Inflammatory macrophage (primary cell): ENCODE results near the gene ANO9.

Experiments used
- DNase-seq, 2 donors: peaks; one replicate each; pipeline ENCODE4 v3.0.0-alpha.2; 2020 to 2022
- total RNA-seq, 18 experiments: gene quantifications; one replicate each; lab custom pipeline; 2026; ENCODE audit warnings: mixed read lengths in 6 of 18, inconsistent platforms in 2 of 18; lab: John Stamatoyannopoulos, UW

ANO9 gene, protein sequence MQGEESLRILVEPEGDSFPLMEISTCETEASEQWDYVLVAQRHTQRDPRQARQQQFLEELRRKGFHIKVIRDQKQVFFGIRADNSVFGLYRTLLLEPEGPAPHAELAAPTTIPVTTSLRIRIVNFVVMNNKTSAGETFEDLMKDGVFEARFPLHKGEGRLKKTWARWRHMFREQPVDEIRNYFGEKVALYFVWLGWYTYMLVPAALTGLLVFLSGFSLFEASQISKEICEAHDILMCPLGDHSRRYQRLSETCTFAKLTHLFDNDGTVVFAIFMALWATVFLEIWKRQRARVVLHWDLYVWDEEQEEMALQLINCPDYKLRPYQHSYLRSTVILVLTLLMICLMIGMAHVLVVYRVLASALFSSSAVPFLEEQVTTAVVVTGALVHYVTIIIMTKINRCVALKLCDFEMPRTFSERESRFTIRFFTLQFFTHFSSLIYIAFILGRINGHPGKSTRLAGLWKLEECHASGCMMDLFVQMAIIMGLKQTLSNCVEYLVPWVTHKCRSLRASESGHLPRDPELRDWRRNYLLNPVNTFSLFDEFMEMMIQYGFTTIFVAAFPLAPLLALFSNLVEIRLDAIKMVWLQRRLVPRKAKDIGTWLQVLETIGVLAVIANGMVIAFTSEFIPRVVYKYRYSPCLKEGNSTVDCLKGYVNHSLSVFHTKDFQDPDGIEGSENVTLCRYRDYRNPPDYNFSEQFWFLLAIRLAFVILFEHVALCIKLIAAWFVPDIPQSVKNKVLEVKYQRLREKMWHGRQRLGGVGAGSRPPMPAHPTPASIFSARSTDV
- 0 to 0.73 (median 0.13) reads per million in 18 experiments for total RNA-seq

DNA sequence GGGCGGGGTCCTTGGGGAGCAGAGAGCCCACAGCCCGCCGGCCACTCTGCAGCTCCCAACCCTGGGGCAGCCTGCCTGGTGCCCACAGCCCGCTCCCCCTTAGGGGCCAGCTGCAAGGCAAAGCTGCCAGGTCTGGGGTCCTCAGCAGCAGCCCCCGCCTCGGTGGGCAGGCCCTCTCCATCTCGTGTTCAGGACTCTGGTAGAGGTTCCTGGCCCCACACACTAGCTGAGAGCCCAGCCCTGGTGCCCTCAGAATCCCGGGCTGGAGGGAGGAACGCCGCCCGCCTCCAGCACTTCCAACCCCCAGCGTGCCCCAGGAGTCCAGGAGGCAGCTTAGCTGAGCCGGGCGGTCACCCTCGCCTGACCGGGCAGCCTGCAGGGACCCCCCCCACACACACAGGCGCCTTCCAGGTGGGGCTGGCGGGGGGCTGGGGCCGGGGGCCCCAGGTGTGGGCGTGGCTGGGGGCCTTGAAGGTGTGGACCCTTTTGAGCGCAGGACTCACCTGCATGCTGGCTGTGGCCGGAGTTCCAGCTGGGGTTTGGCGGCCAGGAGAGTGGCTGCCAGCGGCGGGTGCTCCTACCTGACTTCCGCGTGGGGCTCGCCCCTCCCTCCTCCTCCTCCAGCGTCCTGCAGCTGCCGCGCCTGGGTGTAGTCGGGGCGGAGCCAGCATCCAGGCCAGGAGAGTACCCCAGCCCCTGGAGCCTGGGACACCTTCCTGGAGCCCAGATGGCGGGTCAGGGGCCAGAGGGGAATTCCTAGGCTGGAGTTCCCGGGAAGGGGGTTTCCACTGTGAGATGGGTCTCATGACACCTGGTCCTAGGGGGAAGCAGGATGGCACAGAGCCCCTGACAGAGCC, at the start of gene ANO9:
ANO9 (minus strand) TSS at position 594 of the 857 bp plus-strand sequence; CDS start at position 509, 85 bp downstream.
- DNase-seq, result no peak

DNA sequence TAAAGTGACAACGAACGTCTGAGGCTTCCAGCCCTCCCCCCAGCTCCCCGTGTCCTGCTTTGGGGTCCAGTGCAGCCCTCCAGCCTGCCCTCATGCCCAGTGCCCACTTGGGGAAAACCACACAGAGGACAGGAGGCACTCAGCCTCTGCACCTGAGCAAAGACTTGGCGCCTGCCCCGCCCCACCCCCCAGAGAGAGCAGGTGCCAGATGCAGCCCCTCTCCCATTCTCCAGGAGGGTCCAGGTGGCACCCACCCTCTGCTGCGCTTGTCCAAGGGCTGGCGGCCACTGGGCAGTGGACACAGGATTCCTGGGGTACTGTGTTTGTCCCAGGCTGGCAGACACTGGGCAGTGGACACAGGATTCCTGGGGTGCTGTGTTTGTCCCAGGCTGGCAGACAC, 49.5 kb upstream of the ANO9 start:
- DNase-seq, result no peak

DNA sequence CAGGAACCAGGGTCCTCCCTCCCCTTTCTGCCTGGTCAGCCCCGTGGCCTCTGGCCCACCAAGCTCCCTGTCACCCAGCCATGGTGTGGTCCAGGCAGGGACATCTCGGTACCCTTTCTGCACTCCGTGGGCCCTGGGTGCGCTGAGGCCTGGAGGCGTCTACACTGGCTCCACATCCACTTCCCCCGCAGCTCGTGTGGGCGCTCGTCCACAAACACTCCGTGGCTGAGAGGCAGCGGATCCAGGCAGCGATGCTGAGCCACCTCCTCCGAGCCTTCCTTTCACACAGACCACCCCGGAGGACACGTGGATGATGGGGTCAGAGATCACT, 49.1 kb upstream of the ANO9 start:
- no peak for DNase-seq

DNA sequence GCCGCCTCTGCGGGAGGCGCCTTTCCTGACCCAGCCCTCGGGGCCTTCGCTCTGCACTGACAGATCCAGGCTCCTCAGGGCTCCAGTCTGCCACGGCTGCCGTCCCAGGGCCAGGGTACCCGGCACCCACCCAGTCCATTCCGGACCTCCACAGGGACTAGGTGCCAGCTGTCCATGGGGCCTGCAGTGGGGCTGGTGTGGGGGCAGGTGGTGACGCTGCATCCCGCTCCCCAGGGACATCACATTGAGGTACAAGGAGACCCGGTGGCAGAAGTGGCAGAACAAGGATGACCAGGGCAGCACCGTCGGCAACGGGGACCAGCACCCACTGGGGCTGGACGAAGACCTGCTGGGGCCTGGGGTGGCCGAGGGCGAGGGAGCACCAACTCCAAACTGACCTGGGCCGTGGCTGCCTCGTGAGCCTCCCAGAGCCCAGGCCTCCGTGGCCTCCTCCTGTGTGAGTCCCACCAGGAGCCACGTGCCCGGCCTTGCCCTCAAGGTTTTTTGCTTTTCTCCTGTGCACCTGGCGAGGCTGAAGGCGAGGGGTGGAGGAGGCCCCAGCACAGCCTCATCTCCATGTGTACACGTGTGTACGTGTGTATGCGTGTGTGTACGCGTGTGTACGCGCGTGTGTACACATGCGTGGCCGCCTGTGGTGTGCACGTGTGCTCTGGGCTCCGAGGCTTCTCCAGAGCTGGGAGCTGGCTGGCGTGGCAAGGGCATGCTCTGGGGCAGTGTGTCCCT, 48.5 kb upstream of the ANO9 start:
- no peak for DNase-seq

DNA sequence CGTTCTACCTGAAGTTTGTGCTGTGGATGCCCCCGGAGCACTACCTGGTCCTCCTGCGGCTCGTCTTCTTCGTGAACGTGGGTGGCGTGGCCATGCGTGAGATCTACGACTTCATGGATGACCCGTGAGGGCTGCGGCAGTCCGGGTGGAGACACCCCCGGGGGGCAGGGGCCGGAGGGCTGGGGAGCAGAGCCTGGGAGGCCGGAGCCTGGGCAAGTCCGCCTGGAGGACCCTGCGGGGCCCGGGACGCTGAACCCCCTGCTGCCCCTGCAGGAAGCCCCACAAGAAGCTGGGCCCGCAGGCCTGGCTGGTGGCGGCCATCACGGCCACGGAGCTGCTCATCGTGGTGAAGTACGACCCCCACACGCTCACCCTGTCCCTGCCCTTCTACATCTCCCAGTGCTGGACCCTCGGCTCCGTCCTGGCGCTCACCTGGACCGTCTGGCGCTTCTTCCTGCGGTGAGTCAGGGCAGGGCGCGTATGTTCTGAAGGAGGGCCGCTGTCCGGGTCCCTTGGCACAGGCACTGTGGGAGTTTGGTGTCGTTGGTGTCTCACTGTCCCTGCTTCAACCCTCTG, 47.9 kb upstream of the ANO9 start:
- DNase-seq, result no peak

DNA sequence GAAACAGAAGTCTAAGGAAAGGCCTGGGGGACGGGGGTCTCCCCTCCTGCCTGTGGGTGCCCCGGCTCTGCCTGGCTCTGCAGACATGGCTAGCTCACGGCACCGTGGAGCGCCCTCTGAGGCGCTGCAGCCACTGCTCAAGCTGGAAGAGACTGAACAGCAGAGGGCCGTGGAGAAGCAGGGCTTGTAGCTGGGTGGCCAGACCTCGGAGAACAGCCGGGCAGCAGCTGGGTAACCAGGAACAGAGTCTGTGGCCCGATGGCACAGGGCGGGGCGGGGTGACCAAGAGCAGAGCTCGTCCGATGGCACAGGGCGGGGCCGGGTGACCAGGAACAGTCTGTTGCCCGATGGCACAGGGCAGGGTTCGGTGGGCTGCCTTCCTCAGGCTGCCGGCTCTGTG, 47.2 kb upstream of the ANO9 start:
- no peak for DNase-seq

DNA sequence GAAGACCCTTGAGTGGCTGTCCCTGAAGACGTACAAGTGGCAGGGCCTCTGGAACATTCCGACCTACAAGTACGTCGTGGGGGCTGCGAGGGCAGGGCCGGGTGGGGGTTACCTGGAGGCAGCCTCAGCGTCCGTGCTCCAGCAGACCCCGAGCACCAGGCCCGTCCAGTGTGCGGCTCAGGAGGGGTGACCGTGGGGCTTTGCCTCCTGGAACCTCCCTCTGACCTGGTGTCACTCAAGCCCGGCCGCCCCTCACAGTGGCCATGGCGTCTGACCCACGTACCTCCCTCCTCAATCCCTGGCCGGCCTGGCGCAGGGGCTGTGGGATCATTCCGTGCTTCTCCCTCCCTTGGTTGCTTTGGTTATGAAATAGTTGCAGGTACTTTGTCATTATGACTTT, 46.8 kb upstream of the ANO9 start:
- no peak for DNase-seq

DNA sequence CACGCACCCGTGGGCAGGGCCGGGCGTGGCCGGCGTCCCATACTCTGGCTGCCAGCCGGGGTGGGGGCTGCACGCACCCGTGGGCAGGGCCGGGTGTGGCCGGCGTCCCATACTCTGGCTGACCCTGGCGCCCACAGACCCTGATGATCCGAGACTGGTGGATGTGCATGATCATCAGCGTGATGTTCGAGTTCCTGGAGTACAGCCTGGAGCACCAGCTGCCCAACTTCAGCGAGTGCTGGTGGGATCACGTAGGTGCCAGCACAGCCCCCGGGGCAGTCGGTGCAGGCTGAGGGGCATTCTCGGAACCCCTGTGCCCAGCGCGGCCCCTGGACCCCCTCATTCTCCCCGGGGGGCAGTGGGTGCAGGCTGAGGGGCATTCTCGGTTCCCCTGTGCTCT, 46.3 kb upstream of the ANO9 start:
- no peak for DNase-seq

DNA sequence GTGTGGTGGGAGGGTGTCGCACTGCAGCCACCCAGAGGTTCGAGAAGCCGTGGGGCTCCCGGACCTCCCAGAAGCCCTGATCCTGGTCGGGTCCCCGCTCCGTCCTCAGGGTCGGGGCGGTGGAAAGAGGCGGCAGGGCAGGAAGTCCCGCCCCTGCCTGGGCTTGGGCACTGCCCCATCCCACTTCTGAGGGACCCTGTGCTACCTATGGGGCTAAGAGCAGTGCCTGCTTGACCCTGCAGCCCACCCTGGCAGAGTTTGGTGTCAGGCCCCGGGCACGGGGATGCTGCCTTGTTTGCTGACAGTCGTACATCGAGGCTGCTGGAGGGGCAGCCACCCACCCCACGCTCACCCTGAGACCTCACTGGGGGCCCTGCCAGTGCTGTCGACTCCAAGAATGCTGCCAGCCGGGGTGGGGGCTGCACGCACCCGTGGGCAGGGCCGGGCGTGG, 45.8 kb upstream of the ANO9 start:
- DNase-seq, result no peak

DNA sequence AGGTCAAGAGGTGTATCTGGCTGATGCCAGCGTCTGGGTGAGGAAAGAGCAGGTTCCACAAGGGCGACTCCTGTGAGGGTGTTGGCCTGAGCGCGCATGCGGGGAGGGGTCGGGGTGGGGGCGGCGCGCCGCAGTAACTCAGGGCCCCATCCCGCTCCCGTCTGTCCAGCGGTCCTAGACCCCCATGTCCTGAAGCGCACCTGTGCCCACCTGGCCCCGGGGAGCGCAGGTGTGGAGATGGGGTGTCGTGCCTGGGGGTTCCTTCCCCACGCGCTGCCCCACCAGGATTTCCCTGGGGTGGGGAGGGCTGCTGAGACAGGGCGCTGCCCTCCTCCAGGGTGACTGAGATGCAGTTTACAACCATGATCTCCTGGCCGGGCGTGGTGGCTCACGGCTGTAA, 44.4 kb upstream of the ANO9 start:
- no peak for DNase-seq

DNA sequence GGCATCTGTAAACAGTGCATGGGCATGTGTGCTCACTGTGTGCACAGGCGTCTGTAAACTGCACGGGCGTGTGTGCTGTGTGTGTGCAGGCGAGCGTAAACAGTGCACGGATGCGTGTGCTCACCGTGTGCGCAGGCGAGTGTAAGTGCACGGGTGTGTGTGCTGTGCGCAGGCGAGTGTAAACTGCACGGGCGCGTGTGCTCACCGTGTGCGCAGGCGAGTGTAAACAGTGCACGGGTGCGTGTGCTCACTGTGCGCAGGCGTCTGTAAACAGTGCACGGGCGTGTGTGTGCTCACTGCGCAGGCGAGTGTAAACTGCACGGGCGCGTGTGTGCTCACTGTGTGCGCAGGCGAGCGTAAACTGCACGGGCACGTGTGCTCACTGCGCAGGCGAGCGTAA, 42.8 kb upstream of the ANO9 start:
- no peak for DNase-seq

DNA sequence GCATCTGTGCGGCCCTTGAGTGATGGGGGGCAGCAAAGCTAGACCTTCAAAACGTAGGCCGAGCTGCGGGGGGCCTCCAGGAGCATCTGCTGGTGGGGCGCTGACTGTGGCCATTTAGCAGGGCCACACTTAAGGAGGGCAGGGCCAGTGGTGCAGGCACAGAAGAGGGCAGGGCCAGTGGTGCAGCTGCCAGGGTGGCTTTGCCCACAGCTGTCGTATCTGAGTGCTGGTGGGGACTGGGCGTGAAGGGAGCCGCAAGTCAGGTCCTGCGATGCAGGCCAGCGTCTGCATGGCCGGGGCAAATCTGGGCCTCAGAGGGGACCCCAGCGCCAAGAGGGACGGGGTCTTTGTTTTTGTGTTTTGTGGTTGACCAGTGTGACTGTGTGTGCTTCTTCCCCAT, 37.5 kb upstream of the ANO9 start:
- no peak for DNase-seq

DNA sequence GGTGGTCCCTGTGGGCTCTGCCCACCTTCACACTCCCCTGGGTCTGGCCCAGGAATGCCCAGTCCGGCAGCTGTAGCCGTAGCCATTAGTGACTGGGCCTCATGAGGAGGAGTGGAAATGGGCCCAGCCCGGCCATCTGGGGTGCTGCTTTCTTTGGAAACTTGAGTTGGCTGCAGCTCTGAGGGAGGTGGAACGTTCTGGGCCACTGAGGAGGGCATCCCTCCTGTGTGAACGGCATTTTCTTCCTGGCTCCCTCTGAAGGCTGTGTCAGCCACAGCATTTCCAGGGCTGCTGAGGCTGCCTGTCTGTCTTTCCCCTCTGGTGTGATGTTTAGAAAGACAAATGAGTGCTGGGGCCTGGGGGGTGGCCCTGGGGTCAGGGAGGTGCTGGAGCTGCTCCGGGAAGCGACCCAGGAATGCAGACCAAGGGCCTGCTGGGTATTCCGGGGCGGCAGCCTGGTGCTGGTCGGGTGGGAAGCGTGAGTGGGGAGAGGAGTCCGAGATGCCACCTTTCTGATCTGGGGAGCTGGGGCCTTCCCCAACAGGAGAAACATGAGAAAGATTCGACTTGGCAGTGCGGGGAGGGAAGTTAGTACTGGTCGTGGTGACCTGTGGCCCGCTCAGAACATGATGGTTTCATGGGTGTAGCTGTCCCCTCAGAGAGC, 35.4 kb upstream of the ANO9 start:
- no peak for DNase-seq

DNA sequence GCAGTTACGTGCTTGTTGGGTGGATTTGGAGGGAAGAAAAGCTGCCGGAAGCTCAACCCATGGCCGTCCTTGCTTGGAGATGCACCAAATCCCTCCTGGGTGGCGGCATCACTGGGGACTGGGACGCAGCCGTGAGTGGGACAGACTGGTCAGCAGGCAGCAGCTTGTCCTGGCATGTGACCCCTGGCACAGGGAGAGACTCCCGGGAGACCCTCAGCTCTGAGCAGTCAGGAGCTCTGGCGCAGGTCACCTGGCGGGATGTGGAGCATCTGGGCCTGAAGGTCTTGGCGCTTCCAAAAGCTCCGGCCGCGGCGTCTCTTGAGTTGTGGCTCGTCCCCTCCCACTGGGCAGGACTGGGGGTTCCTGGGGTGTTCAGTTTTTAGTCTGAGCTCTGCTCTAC, 34.6 kb upstream of the ANO9 start:
- DNase-seq, result no peak

DNA sequence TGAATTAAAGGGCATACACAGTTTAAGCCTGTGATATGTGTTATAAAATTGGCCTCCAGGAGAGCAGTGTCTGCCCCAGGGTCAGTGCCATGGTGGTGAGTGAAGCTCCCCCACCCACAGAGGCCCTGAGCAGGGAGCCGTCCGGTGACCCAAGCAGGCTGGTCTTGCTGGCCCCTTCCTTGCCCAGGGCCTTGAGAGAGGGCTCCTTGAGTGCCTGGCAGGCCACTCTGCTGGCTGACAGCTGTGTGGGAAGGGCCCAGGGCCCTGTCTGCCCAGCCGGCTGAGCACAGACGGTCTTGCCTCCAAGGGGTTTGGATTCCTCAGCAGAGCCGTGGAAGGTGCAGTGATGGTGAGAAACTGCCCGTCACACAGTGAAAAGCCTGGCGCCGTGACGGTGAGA, 34.1 kb upstream of the ANO9 start:
- DNase-seq, result no peak

DNA sequence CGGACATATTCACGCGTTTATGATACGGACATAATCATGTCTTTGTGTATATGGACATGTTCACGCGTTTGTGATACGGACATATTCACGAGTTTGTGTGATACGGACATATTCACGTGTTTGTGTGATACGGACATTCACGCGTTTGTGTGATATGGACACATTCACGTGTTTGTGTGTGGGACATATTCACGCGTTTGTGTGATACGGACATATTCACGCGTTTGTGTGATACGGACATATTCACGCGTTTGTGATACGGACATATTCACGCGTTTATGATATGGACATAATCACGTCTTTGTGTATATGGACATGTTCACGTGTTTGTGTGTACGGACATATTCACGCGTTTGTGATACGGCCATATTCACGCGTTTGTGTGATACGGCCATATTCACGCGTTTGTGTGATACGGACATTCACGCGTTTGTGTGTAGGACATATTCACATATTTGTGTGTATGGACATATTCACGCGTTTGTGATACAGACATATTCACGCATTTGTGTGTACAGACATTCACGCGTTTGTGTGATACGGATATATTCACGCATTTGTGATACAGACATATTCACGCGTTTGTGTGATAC, 33.2 kb upstream of the ANO9 start:
- no peak for DNase-seq

DNA sequence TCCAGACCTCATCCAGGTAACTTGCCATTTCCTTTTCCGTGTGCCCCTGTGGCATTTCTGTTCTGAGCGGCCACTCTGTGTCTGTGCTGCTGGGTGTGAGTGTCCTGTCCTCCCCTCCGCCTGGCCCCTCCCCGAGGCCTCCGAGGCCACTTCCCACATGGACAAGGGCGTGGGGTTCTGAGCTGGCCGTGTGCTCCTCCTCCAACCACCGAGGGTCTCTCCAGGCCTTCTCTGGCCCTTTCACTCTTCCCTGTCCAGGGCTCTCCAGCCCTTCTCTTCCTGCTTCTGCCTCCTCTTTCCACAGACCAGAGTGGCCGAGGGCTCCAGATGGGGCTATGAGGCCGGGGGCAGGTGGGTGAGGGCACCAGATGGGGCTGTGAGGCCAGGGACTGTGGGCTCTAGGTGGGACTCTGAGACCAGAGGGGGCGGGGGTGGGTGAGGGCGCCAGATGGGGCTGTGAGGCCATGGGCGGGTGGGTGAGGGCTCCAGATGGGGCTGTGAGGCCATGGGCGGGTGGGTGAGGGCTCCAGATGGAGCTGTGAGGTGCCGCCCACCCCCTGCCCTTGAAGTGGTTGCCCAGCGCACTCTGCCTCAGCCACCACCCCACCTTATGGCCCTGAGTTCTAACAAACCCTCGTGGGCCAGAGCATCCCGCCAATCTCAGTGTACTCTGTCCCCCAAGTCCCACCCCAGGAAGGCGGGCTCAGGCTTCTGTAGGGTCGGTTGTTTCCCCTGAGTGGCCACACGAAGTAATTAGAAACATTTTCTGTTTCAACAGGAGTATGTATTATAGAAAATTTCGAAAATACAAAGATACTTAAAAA, 32.4 kb upstream of the ANO9 start:
- no peak for DNase-seq

DNA sequence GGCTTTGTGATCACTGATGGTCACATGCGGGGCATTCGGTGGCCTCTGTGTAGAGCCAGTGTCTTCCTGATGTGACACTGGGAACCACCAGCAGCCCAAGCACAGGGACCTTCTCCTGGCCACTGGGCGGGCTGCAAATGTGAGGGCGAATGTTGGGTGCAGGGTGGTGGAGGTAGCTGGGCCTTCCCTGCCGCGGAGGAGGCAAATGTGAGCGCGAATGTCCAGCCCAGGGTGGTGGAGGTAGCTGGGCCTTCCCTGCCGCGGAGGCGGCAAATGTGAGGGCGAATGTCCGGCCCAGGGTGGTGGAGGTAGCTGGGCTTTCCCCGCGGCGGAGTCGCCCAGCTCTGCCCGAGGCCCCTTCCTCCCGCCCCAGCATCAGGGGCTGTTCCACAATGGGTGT, 31.6 kb upstream of the ANO9 start:
- no peak for DNase-seq

DNA sequence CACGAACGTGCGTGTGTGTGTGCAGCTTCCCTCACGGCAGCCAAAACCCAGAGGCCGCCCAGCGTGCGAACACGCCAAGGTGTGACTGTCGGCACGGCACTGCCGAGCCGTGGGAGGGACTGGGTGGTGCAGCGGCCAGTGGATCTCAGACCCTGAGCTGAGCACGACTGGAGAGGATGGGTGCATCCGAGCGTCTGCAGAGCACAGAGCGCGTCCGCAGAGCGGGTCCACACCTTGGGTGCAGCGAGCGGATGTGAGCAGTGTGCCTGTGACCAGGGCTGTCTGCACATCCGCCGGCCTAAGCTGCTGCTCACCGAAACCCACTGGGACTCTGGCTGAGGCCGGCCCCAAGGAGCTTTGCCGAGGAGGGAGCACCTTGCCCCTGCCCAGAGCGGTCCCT, 31.0 kb upstream of the ANO9 start:
- DNase-seq, result no peak

DNA sequence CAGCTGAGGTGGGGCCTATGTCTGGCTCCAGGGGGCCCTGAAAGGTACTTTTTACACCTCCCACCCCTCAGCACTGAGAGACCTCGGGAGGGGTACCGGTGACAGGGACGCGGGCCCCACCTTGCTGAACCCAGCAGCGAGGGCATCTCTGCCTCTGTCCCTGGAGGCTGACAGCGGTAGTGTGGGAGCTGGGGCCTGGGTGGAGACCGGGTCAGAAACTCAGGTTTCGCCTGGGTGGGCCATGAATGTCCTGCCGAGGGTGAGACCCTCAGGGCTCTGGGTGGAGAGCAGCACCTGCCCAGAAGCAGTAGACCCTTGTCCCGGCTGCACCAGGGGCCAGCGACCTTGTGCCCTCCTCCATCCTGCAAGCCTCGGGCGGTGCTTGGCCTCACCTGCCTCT, 30.5 kb upstream of the ANO9 start:
- no peak for DNase-seq
